ENCODE data around the gene OR1D5.

The OR1D5 gene

GRCh38 chr17:3046753-3047152 is 16.7 kb downstream of the OR1D5 start:
- H3K36me3 ChIP-seq: no peaks in the 10 kb centered on the region
- no peak overlapping the region for H3K4me3 ChIP-seq
- no peak for TF ChIP-seq CTCF (IDR thresholded peaks at IDR 0.05)
- H3K9me3 ChIP-seq: peaks cover 0 to 14% (median 8%) of the 10 kb centered on the region in 3 donors
- H3K27me3 ChIP-seq: peaks cover 0 to 4% of the 10 kb centered on the region in 2 donors
- no peak overlapping the region for H3K27ac ChIP-seq
- no peak for DNase-seq
- H3K4me1 ChIP-seq: peaks cover 0 to 7% (median 2%) of the 10 kb centered on the region in 4 donors
- intact Hi-C loops (cut with DNase I; ENCODE audit: low total_unique reads): no loop called here

DNA sequence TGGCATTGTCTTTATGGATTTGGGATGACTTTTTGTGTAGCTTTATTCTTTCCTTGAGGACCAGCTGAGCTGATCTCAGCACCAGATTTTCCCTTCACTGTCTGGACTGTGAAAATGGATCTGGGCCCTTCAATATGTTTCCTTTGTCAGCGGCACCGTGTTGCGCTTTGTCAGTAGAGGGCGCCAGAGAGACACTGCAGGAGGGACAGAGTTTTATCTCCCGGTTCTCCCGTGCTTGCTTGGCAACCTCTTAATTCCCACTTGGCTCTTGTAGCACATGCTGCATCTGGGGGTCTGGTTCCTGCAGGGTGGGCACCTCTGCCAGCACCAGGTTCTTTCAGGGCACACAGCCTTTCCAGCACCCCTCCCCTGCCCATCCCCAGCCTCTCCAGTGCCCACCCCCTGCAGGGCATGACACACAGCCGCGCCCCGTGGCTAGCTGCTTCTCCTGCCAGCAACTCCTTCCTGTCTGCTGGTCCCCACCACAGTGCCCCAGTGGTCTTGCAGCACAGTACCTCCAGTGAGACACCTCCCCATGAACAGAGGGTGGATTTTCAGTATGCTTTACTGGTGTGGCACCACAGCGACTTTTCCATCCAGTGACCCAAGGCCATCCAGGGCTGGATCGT is 19.6 kb downstream of the OR1D5 start:
- no peak overlapping the region for H3K4me3 ChIP-seq
- H3K36me3 ChIP-seq: no peaks in the 10 kb centered on the region
- peaks cover 0 to 10% of the 10 kb centered on the region in 2 donors for H3K27me3 ChIP-seq
- peak in 1 of 2 donors; percentile 45 for DNase-seq
- intact Hi-C loops (cut with DNase I; ENCODE audit: low total_unique reads): no loop called here
- H3K9me3 ChIP-seq: peaks cover 0 to 14% (median 8%) of the 10 kb centered on the region in 3 donors
- no peak overlapping the region for H3K27ac ChIP-seq
- no peak for TF ChIP-seq CTCF (IDR thresholded peaks at IDR 0.05)
- no peaks in the 10 kb centered on the region for H3K4me1 ChIP-seq

DNA sequence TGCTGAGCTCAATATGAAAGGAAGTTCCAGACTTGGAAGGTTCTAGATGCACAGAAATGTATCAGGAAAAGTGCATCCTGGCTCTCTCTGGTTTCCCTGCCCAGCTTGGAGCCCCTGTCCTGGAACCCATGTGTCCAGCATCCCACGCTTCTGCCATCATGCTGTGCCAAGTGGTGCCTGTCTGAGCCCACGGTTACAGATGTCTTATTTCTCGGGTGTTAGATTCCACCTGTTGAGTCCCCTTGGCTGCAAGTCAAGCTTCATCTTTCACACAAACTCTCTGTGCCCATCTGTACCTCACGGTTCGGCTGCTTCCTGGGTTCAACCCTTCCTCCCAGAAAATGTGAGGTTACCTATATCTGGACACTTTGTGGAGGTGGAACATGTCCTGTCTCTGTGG is 22.5 kb downstream of the OR1D5 start:
- H3K27ac ChIP-seq: no peak overlapping the region
- intact Hi-C loops (cut with DNase I; ENCODE audit: low total_unique reads): no loop called here
- DNase-seq: no peak

DNA sequence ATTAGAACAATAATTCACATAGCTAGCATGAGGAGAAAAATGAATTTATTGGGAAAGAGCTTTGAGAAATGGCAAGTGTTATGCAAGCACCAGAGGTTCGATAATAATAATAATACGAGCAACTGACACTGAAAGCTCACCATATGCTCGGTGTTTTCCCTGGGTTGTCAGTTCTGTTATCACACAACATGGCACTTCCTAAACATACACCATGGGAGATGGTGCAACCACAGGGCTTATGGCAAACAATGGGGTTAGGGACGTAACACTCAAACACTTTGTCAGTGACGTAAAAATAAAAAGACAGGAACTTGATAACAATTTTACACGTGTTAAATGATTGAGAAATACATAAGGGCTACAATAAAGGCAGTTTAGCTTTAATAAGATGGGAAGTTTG is 23.7 kb downstream of the OR1D5 start:
- Histone ChIP-seq H3K27ac (no peak overlapping the region), H3K4me1 (no peaks in the 10 kb centered on the region), H3K9me3 (peaks cover 0 to 14% (median 8%) of the 10 kb centered on the region in 3 donors), H3K27me3 (peaks cover 0 to 10% of the 10 kb centered on the region in 2 donors), H3K4me3 (no peak overlapping the region), H3K36me3 (no peaks in the 10 kb centered on the region)
- no peak for DNase-seq
- intact Hi-C loops (cut with DNase I; ENCODE audit: low total_unique reads): no loop called here
- TF ChIP-seq CTCF (IDR thresholded peaks at IDR 0.05): no peak

More for the DNA sequence above, 22.5 kb downstream of the OR1D5 start:
- H3K4me3 ChIP-seq: no peak overlapping the region
- H3K4me1 ChIP-seq: no peaks in the 10 kb centered on the region
- peaks cover 0 to 10% of the 10 kb centered on the region in 2 donors for H3K27me3 ChIP-seq
- no peak for TF ChIP-seq CTCF (IDR thresholded peaks at IDR 0.05)
- H3K9me3 ChIP-seq: peaks cover 0 to 14% (median 8%) of the 10 kb centered on the region in 3 donors
- no peaks in the 10 kb centered on the region for H3K36me3 ChIP-seq

GRCh38 chr17:3038941-3039340 is 24.5 kb downstream of the OR1D5 start:
- peaks cover 0 to 9% of the 10 kb centered on the region in 2 donors for H3K27me3 ChIP-seq
- no peak for DNase-seq
- intact Hi-C loops (cut with DNase I; ENCODE audit: low total_unique reads): no loop called here
- H3K9me3 ChIP-seq: peaks cover 0 to 7% (median 4%) of the 10 kb centered on the region in 3 donors
- no peak overlapping the region for H3K4me3 ChIP-seq
- H3K4me1 ChIP-seq: no peaks in the 10 kb centered on the region
- H3K36me3 ChIP-seq: no peaks in the 10 kb centered on the region
- no peak overlapping the region for H3K27ac ChIP-seq
- TF ChIP-seq CTCF (IDR thresholded peaks at IDR 0.05): no peak
